Keratinocyte (primary cell): Measurements from ENCODE around the gene ATF7IP.

Experiments used
- CTCF ChIP-seq, 3 experiments: IDR thresholded peaks in 1 of 3; conservative IDR thresholded peaks in 1 of 3; optimal IDR thresholded peaks in 1 of 3; 2 replicates in 2 of 3; 3 replicates in 1 of 3; pipeline versions ENCODE3 to v1.5.1; 2011; ENCODE audit warnings: low read length in 3 of 3, mild to moderate bottlenecking in 3 of 3, moderate library complexity in 2 of 3, control low read depth in 1 of 3, inconsistent platforms in 1 of 3; ENCODE audit not compliant: insufficient read depth in 2 of 3; ENCODE audit errors: extremely low read depth in 1 of 3
- EZH2 ChIP-seq: IDR thresholded peaks from one replicate; pipeline ENCODE4 v1.6.1; 2012; ENCODE audit warnings: inconsistent platforms, mild to moderate bottlenecking, low read length, moderate library complexity

GRCh38 chr12:14452336-14452735 is 86.9 kb downstream of the ATF7IP start:
- TF ChIP-seq CTCF (optimal IDR thresholded peaks at IDR 0.05 in 1 of 3, IDR thresholded peaks at IDR 0.05 in 1 of 3, conservative IDR thresholded peaks at IDR 0.05 in 1 of 3; ENCODE audit: extremely low read depth in 1 of 3, insufficient read depth in 2 of 3, low read length in 3 of 3) (no peak), EZH2 (no peak)
